ENCODE results near the gene ATP11B. TPM values are rescaled to one million over a fixed set of nuclear protein-coding genes. Genes with fewer than 3 reads are reported as not detected.
A peak's percentile ranks its signal among the peaks of the same experiment; 100 is the strongest.

ATP11B gene
- total RNA-seq = 10 to 100 TPM; 70.8 to 92.8 (median 77.3) TPM

DNA sequence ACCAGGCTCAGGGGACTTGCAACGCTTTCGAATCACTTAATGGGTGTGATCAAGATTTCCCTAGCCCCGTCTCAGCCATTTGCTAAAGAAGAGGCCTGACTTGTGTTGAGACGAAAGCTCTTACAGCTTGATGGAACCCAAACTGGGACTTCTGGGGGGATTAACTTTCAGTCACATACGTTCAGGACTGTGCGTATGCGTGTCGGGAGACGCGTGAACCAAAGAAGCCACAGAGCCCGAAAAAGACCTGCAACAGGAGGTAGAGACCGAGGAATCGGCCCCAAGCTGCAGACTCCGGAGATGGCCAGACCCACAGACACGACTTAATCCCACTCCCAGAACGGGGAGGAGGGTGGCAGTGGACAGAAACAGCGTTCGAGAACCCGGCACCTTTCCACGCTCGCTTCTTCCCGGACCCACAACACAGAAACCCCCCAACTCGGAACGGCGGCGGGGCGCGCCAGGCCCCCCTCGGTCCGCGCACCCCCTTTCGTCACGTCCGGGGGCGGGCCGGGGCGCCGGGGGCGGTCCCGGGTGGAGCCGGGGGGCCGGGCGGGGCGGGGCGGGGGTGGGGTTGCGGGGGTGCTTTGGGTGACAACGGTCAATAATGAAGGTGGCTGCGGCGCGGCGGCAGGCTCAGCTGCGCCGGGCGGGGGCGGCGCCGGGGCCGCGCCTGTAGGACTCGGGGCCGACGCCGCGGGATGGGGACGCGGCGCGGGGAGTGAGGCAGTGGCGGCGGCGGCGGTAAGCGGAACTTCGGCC, at the start of gene ATP11B:
Gene ATP11B, plus strand, starts transcription at position 604 of the 762 bp plus-strand sequence. CDS start 256 bp downstream, outside the sequence.
- no peaks in the 10 kb centered on the region for H3K36me3 ChIP-seq
- intact Hi-C loops (cut with DNase I; ENCODE audit: low total_unique reads) = loop anchor here (10.0 kb wide), 1 partner anchor 1522 kb away; the partner anchor contains the start of gene EIF4G1
- no peaks in the 10 kb centered on the region for H3K27me3 ChIP-seq
- peak; percentile 58 to 60 for DNase-seq (ENCODE audit: low spot score in 2 of 2)
- no peaks in the 10 kb centered on the region for H3K9me3 ChIP-seq
- H3K27ac ChIP-seq = peak within 1 kb of the TSS; percentile 95 to 96
- H3K4me3 ChIP-seq = peak within 1 kb of the TSS; percentile 73 to 91 (median 81)
- TF ChIP-seq POLR2A (IDR thresholded peaks at IDR 0.05) = peak; percentile 63
- TF ChIP-seq, protein P1, sequence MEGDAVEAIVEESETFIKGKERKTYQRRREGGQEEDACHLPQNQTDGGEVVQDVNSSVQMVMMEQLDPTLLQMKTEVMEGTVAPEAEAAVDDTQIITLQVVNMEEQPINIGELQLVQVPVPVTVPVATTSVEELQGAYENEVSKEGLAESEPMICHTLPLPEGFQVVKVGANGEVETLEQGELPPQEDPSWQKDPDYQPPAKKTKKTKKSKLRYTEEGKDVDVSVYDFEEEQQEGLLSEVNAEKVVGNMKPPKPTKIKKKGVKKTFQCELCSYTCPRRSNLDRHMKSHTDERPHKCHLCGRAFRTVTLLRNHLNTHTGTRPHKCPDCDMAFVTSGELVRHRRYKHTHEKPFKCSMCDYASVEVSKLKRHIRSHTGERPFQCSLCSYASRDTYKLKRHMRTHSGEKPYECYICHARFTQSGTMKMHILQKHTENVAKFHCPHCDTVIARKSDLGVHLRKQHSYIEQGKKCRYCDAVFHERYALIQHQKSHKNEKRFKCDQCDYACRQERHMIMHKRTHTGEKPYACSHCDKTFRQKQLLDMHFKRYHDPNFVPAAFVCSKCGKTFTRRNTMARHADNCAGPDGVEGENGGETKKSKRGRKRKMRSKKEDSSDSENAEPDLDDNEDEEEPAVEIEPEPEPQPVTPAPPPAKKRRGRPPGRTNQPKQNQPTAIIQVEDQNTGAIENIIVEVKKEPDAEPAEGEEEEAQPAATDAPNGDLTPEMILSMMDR (IDR thresholded peaks at IDR 0.05) = no peak
- peak in 2 of 3 donors; percentile 71 to 80 for TF ChIP-seq POLR2AphosphoS5 (IDR thresholded peaks at IDR 0.05)
- H3K4me1 ChIP-seq = peaks cover 0 to 5% of the 10 kb centered on the region in 2 donors

DNA sequence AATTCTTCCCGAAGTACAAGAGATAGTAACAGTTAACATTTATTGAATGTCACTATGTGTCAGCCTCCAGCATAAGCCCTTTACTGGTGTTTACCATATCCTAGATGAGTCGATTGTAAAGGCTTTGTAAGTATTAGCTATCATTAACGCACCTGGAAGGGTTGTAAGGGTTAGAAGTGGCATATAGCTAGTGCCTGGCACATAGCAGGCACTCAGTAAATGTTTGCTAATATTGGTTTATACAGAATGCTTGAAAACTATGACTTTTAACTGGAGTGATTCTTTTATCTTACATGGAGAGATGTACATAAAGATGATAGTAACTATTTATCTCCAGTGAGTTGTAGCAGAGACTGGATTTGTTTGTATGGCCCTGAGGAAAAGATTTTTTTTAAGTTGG, 46.3 kb upstream of the ATP11B start:
- DNase-seq (ENCODE audit: low spot score in 2 of 2) = no peak
- Histone ChIP-seq H3K27ac (no peak overlapping the region), H3K4me1 (no peaks in the 10 kb centered on the region), H3K36me3 (no peaks in the 10 kb centered on the region), H3K9me3 (peaks cover 0 to 3% of the 10 kb centered on the region in 2 donors), H3K27me3 (no peaks in the 10 kb centered on the region), H3K4me3 (no peak overlapping the region)
- TF ChIP-seq POLR2AphosphoS5 (IDR thresholded peaks at IDR 0.05) = no peak
- TF ChIP-seq, protein P1 (IDR thresholded peaks at IDR 0.05) = no peak
- no peak for TF ChIP-seq POLR2A (IDR thresholded peaks at IDR 0.05)
- intact Hi-C loops (cut with DNase I; ENCODE audit: low total_unique reads) = no loop called here

DNA sequence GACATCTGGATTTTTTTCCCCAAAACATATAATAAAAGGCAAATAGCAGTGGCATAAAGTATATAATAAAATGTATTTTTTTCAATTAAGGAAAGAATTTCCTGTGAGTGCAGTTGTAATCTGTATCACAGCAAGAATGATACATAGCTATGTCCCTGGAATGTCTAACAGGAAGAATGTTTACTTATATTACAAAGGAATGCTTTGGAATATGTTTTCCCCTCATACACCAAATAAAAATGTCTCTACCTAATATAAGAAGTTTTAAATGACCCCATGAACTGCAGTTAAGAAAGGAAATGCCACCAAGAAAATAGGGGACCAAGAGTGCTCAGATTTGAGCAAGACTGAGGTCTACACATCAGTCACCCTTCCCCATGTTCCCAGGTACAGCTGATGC, 38.0 kb upstream of the ATP11B start:
- intact Hi-C loops (cut with DNase I; ENCODE audit: low total_unique reads) = no loop called here
- no peak for DNase-seq (ENCODE audit: low spot score in 2 of 2)

DNA sequence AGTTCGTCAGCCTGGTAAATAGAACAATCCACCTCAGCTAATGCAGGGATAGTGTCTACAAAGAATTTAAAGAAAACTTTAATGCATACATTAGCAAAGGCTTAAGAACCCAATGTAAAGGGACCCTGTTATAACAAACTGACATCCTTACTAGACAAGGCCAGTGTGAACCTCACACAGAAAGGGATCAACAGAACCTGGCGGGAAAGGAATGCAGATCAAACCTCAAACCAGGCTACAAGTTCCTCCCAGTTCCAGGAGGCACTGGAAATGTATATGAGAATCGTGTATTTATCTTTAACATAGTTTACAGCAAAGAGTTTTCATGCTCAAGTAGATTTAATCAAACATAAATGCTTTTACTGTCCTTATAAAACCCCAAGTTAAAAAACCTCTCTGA, 37.6 kb upstream of the ATP11B start:
- intact Hi-C loops (cut with DNase I; ENCODE audit: low total_unique reads) = no loop called here
- TF ChIP-seq POLR2A (IDR thresholded peaks at IDR 0.05) (no peak), POLR2AphosphoS5 (IDR thresholded peaks at IDR 0.05) (no peak)
- TF ChIP-seq, protein P1 (IDR thresholded peaks at IDR 0.05) = no peak
- H3K36me3 ChIP-seq = no peaks in the 10 kb centered on the region
- no peak overlapping the region for H3K4me3 ChIP-seq
- H3K27me3 ChIP-seq = no peaks in the 10 kb centered on the region
- DNase-seq (ENCODE audit: low spot score in 2 of 2) = no peak
- H3K4me1 ChIP-seq = no peaks in the 10 kb centered on the region
- H3K27ac ChIP-seq = no peak overlapping the region
- peaks cover 0 to 6% of the 10 kb centered on the region in 2 donors for H3K9me3 ChIP-seq

More for the DNA sequence above, 38.0 kb upstream of the ATP11B start:
- Histone ChIP-seq H3K4me1 (no peaks in the 10 kb centered on the region), H3K27ac (no peak overlapping the region), H3K36me3 (no peaks in the 10 kb centered on the region), H3K9me3 (peaks cover 0 to 6% of the 10 kb centered on the region in 2 donors), H3K27me3 (no peaks in the 10 kb centered on the region), H3K4me3 (no peak overlapping the region)
- TF ChIP-seq POLR2A (IDR thresholded peaks at IDR 0.05) = no peak
- TF ChIP-seq, protein P1 (IDR thresholded peaks at IDR 0.05) = no peak
- TF ChIP-seq POLR2AphosphoS5 (IDR thresholded peaks at IDR 0.05) = no peak

DNA sequence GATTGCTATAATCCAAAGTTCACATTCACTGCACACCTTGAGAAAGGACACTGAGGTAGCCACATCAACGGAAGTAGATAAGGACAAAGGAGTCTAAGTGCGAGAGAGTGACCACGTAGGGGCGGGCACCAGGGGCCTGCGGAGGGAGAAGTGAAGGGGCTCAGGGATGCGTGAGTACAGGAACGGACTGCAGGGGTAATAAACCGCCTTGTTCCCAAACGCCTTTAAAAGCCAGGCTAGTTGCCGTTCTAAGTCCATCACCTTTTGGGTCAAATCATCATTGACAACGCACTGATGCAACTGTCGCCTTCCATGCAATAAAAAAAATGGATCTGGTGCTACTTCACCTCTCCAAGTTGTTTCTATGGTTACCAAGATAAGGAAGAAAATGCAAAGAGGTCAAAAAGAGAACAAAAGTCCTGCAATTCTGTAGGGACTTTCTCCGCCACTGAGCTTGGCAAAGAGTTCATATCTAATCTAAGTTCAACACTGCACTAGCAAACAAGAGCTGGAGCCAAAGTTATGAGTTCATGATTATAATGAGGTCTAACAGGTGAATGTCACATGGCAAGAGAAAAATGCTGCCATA, 32.6 kb upstream of the ATP11B start:
- DNase-seq (ENCODE audit: low spot score in 2 of 2) = no peak
- Histone ChIP-seq H3K27ac (no peak overlapping the region), H3K9me3 (no peaks in the 10 kb centered on the region), H3K27me3 (no peaks in the 10 kb centered on the region), H3K4me1 (no peaks in the 10 kb centered on the region), H3K4me3 (no peak overlapping the region), H3K36me3 (no peaks in the 10 kb centered on the region)
- intact Hi-C loops (cut with DNase I; ENCODE audit: low total_unique reads) = no loop called here
- no peak for TF ChIP-seq POLR2A (IDR thresholded peaks at IDR 0.05)
- TF ChIP-seq POLR2AphosphoS5 (IDR thresholded peaks at IDR 0.05) = no peak
- TF ChIP-seq, protein P1 (IDR thresholded peaks at IDR 0.05) = no peak

Data from breast epithelium (tissue), 4 donors.